Measurements from ENCODE around the gene ELFN1. TPM values are rescaled to one million over a fixed set of nuclear protein-coding genes. Genes with fewer than 3 reads are reported as not detected.

Gene ELFN1
- total and polyA plus RNA-seq, 9 of the 15 experiments (the other 6 are each of a cell fraction or from before 2014, with no cell fraction given), result 0.04 to 0.64 (median 0.18) TPM; not detected in 2

DNA sequence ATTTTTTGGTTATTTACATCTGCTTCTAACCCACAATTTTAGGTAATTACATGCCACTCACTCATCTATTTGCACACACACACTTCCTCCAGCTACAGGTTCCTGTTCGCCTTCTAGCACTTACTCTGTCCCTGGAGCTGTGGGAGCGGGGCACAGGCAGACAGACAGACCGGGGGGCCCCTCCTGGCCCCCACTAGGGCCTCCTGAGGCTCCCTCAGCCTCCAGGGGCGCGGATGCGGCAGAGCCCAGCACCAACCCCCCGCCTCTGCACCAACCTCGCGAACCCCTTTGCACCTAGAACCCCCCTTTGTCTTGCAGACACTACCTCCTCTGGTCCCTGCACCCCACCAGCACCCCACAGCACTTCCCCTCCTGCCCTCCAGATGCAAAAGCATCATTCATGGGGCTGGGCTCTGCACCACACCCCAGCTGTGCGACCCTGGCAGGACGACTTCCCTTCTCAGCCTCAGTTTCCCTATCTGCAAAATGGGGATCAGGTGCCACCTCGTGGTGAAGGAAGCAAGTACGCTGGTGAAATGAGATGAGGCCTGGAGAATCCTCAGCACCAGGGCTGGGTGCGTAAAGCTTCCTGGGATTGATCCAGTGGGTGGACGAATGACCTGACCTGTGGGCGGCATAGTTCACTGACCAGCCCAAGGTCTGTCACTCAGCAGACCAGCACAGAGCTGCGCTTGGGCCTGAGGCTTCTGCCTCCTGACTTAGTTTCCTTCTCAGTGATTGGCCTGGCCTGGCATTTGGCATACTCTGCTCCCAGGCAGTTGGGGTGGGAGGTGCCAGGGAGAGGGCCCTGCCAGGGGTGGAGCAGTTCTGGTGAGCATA, 37.9 kb downstream of the ELFN1 start (continued):
- TF ChIP-seq ZBTB34 (CRISPR knock-in tag; IDR thresholded peaks at IDR 0.05), result no peak
- TF ChIP-seq, protein P1, sequence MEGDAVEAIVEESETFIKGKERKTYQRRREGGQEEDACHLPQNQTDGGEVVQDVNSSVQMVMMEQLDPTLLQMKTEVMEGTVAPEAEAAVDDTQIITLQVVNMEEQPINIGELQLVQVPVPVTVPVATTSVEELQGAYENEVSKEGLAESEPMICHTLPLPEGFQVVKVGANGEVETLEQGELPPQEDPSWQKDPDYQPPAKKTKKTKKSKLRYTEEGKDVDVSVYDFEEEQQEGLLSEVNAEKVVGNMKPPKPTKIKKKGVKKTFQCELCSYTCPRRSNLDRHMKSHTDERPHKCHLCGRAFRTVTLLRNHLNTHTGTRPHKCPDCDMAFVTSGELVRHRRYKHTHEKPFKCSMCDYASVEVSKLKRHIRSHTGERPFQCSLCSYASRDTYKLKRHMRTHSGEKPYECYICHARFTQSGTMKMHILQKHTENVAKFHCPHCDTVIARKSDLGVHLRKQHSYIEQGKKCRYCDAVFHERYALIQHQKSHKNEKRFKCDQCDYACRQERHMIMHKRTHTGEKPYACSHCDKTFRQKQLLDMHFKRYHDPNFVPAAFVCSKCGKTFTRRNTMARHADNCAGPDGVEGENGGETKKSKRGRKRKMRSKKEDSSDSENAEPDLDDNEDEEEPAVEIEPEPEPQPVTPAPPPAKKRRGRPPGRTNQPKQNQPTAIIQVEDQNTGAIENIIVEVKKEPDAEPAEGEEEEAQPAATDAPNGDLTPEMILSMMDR (IDR thresholded peaks at IDR 0.05 in 2 of 3, conservative IDR thresholded peaks at IDR 0.05 in 1 of 3; ENCODE audit: insufficient read depth in 2 of 3, low read depth in 1 of 3, low read length in 3 of 3), result peak; percentile 25 to 39 (median 33)

DNA sequence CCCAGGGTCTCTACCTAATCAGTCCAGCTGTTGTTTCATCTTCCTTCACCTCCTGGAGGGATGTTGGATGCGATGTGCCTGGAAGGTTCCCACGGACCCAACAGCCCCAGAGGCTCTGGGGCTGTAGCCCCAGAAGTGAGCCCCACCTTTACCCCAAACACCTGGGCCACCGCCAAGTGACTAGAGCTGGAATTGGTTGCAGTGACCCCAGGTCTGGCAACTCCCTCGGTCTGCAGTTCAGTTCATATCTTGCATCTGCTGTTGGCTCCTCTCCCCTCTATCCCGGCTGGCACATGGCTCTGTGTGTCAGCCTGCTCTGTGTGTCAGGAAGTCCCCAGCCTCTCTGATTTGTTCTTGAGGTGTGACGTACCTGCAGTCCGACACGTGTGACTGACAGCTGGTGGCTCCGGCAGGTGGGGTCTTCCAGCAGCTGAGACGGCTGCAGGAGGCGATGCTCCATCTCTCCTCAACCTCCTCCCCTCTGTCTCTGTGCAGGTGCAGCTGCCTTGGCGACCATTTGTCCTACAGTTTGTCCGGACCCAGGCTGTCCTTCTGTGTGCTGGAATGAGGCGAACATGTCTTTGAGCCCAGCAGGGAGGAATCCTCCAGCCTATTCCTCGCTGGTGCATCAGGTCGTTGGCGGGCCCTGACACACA, 38.6 kb downstream of the ELFN1 start:
- CTCF ChIA-PET (ENCODE audit: low intra/inter-chr PET ratio), result no interaction called here
- ATAC-seq (no peak), FAIRE-seq (no peak), DNase-seq (ENCODE audit: extremely low read depth in 1 of 4, low spot score in 3 of 4) (no peak)
- Histone ChIP-seq H3K4me1 (replicated peaks in 1 of 2; ENCODE audit: control insufficient read depth in 2 of 2, insufficient read depth in 2 of 2, low read length in 2 of 2) (peaks cover 0 to 27% of the 10 kb centered on the region in 2 experiments; a peak in 2 of 5 replicates), H3K36me3 (ENCODE audit: control insufficient read depth, insufficient read depth, low read length) (no peaks in the 10 kb centered on the region), H3K9me1 (ENCODE audit: control insufficient read depth, insufficient read depth, low read length) (no peaks in the 10 kb centered on the region), H3K27ac (ENCODE audit: extremely low read depth, low read depth, low read length) (no peak overlapping the region), H3K9ac (ENCODE audit: insufficient read depth in 1 of 2, low read depth in 2 of 2, low read length in 2 of 2) (no peak overlapping the region), H3K4me3 (no peak overlapping the region), H3K4me2 (ENCODE audit: insufficient read depth, low read length) (no peak overlapping the region), H3K79me2 (ENCODE audit: control insufficient read depth, insufficient read depth, low read length) (no peaks in the 10 kb centered on the region), H2AFZ (ENCODE audit: low read depth, low read length) (no peak overlapping the region), H4K20me1 (replicated peaks; ENCODE audit: control insufficient read depth, insufficient read depth, low read length) (no peaks in the 10 kb centered on the region), H3K27me3 (ENCODE audit: control insufficient read depth in 2 of 2, insufficient read depth in 2 of 2, low read length in 2 of 2) (peaks cover 3 to 36% of the 10 kb centered on the region in 2 experiments; a peak in 4 of 5 replicates), H3K9me3 (replicated peaks; ENCODE audit: control insufficient read depth, insufficient read depth, low read depth, low read length) (peaks cover 5% of the 10 kb centered on the region)
- POLR2A ChIA-PET, result no interaction called here
- TF ChIP-seq BHLHE40 (IDR thresholded peaks at IDR 0.05; ENCODE audit: low read length) (no peak), TARDBP (IDR thresholded peaks at IDR 0.05) (no peak)
- BruUV-seq (replicated peaks), result no TSS peak
- in situ Hi-C loops (cut with MboI) (no loop called here), intact Hi-C loops (cut with micrococcal nuclease) (loop anchor here (10.0 kb wide), 1 partner anchor 64 kb away; no protein-coding TSS in a partner anchor)
- WGBS (ENCODE audit: insufficient coverage, low coverage, missing lambda C conversion rate), result 19% methylated on average over 17 of the region's 17 CpGs
